ENCODE results near the gene NELL1.

NELL1 gene

DNA sequence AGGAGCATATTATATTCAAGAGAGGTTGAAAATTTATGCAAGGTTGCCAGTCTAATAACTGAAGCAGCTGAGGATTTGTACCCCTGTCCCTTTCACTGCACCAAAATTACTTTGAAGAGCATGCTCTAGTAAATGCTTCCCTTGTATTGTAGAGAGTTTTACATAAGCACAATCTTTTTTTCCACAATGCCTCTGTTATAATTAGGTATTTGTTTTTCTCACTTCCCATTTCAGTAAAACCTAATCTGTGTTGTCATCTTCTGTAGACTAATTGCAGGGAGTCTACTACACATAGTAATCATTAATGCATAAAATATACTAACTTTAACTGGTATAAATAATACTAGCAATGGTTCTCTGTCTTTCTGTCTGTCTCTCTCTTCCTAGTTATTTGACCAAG is 805.1 kb downstream of the NELL1 start:
- no peak for DNase-seq (ENCODE audit: low read depth in 1 of 2, low spot score in 1 of 2)

DNA sequence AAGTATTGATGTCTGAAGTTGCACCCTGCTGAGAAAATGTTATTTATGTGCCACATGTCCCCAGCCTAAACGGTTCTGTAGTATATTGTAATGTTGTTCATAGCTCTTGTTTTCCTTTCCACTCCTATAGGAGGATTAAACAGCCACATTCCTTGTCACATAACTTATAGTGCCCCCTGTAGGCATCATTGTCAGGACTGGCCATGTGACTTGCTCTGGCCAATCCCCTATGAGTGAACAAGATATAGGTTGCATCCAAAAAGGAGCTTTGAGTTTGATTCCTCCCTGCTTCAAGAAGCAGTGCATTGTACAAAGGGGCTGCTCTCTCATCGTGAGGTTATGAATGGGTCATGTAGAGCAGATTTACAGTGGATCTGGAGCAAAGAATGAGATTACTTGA is 805.9 kb downstream of the NELL1 start:
- no peak for DNase-seq (ENCODE audit: low read depth in 1 of 2, low spot score in 1 of 2)

GRCh38 chr11:21476588-21476987 is 807.2 kb downstream of the NELL1 start:
- no peak for DNase-seq (ENCODE audit: low read depth in 1 of 2, low spot score in 1 of 2)

GRCh38 chr11:21480240-21480639 is 810.9 kb downstream of the NELL1 start:
- no peak for DNase-seq (ENCODE audit: low read depth in 1 of 2, low spot score in 1 of 2)

DNA sequence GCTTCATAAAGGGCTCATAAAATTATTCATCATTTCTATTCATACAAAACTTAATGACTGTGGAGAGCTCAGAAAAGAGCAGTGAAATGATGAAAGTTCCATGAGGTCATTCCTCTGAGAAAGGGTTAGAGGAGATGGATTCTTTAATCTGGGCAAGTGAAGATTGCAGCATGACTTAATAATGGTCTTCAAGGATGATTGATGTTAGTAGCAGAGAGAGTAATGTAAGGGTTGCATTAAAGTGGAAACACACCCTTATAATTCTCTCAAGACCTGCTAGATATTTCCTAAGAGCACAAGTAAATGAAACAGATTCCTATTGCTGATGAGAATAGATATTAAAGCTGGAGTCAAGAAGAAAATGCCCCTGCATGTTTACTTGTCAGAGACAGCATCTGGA is 811.9 kb downstream of the NELL1 start:
- no peak for DNase-seq (ENCODE audit: low read depth in 1 of 2, low spot score in 1 of 2)

DNA sequence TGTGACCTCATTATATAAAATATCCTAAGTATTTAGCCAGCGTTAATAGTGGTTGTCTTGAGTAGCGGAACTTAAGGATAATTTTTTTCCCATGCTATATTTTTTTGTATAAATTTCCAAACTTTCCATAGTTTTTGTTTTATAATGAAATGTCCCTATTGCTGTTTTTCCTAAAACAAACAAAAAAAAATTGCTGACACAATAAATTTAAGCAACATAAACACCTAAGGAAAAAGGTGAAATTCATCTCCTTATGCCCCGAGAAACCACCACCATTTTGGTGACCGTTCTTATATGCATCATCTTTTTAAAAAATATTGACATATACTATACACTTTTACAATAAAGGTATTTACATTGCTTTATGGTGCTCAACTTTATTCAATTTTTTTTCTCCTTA is 814.7 kb downstream of the NELL1 start:
- DNase-seq (ENCODE audit: low read depth in 1 of 2, low spot score in 1 of 2): no peak

GRCh38 chr11:21485006-21485405 is 815.6 kb downstream of the NELL1 start:
- DNase-seq (ENCODE audit: low read depth in 1 of 2, low spot score in 1 of 2): no peak

DNA sequence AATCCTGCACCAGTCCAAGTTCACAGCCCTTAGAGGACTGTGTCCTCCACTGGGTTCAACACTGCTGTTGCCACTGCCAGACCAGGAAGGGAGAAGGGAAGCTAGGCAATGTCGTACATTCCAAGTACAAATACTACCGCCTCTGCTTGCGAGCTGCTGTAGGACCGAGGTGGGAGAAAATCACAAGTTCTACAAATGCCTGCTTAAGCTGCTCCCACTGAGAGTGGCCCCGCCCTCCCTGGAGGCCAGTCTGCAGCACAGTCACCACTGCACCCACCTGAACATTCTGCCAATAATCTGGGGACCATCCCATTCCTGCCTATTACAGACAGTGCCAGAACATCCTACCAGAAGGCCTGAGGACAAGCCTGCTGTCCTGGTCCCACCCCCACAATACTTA is 816.0 kb downstream of the NELL1 start:
- no peak for DNase-seq (ENCODE audit: low read depth in 1 of 2, low spot score in 1 of 2)

- DNase-seq (ENCODE audit: low read depth in 1 of 2, low spot score in 1 of 2): no peak
Observed at GRCh38 chr11:21489416-21490115, 820.2 kb downstream of the NELL1 start.

DNA sequence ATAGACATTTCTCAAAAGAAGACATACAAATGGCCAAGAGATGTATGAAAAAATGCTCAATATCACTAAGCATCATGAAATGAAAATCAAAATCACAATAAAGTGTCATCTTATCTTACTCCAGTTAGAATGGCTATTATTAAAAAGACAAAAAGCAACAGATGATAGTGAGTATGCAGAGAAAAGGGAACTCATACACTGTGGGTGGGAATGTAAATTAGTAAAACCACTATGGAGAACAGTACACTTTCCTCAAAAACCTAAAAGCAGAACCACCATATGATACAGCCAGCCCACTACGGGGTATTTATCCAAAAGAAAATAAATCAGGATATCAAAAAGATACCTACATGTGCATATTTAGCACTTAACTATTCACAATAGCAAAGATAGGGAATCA is 823.5 kb downstream of the NELL1 start:
- DNase-seq (ENCODE audit: low read depth in 1 of 2, low spot score in 1 of 2): no peak

DNA sequence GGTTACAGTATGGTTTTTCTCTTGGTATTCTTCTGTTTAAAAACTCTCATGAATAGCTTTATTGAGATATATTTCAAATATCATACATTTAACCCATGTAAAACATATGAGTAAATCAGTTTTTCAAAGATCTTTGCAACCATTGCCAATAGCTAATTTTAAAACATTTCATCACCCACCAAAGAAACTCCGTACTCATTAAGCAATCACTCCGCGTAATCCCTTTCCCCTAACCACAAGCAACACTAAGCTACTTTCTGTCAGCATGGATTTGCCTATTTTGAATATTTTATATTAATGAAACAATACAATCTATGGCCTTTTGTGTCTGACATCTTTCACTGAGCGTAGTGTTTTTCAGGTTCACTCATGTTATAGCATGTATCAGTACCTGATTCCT is 825.6 kb downstream of the NELL1 start:
- DNase-seq (ENCODE audit: low read depth in 1 of 2, low spot score in 1 of 2): no peak

DNA sequence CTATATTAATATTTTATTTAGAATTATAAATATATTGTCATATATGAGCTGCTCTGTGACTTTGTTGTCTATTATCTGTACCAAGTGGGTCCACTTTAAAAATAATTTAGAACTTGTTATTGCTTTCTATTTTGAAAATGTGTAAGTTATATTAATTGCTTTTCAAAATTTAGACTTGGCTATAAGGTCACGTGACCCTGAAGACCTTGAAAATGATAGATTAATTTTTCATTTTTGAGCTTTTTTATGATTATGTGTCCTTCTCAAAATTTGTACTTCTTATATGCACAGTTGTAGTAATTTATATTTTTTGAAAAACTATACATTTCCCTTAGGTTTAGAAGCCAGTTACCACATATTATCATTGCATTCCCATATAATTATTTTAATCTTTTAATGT is 826.5 kb downstream of the NELL1 start:
- no peak for DNase-seq (ENCODE audit: low read depth in 1 of 2, low spot score in 1 of 2)

DNA sequence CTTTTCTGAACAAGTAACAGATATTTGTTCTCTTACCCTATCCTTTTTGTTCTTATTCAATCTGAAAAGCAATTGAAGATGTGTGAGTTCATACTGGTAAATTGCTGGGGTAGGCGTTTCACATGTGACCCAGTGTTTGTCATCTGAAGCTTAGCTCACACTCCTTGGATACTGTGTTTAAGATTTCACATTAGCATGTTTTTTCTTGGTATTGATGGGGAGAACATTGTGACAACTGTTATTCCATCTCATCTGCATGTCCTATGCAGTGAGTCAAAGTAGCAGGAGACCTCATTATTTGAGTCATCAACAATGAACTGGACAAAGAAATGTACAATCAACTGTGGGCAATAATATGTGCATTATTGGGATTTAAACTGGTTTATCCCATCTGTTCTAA is 831.9 kb downstream of the NELL1 start:
- no peak for DNase-seq (ENCODE audit: low read depth in 1 of 2, low spot score in 1 of 2)

DNA sequence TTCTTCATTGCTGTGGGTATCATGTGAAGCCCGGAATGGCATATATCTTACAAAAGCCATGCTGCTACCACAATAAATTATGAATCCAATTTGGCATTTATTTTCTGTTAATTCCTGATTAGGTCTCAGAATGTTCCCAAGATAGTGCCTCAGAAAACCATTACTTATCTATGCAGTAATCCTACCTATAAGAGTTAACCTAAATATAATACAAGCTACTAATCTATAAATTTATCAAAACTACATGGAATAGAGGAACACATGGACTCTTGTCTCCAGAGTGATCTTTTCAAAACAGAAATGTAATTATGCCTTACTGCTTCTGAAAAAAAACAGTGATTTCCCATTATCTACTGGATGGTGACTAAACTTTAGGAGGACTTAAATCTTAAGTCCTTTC is 835.7 kb downstream of the NELL1 start:
- DNase-seq (ENCODE audit: low read depth in 1 of 2, low spot score in 1 of 2): no peak

GRCh38 chr11:21511835-21512440 is 842.6 kb downstream of the NELL1 start:
- DNase-seq (ENCODE audit: low read depth in 1 of 2, low spot score in 1 of 2): no peak

GRCh38 chr11:21514316-21514715 is 844.9 kb downstream of the NELL1 start:
- DNase-seq (ENCODE audit: low read depth in 1 of 2, low spot score in 1 of 2): no peak

DNA sequence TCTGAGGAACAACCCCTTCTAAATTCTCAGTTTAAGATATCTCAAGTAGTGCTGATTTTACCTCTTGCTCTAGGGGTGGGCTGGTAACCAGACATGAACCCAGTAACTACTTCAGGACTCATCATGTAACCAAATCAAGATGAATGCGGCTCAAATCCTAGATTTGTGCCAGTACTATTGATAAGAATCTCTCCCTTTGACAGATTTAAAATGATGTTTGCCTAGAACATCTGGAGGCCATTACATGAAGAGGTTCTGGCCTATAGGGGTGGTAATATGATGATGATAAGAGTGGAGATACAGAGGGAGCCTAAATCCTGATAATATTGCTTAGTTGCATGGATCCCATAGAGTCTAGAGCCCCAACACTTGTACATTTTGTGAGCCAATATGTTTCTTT is 850.9 kb downstream of the NELL1 start:
- DNase-seq (ENCODE audit: low read depth in 1 of 2, low spot score in 1 of 2): no peak

DNA sequence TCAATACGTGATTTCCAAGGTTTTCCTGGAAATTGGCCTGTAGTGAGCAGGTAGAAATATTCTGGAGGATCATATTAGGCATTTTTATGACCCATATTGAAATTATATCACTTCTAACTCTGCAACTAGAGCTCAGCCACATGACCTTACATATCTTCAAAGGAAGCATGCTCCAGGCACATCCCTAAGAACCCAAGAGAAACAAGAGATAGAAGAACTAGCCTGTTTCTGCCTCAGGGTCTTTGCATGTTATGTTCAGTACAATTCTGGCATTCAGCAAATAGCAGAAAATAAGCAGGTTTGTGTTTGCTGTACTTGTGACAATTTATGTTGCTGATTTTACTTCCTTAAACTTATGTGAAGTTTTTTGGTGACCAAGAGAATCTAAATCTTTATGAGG is 859.8 kb downstream of the NELL1 start:
- DNase-seq (ENCODE audit: low read depth in 1 of 2, low spot score in 1 of 2): no peak

DNA sequence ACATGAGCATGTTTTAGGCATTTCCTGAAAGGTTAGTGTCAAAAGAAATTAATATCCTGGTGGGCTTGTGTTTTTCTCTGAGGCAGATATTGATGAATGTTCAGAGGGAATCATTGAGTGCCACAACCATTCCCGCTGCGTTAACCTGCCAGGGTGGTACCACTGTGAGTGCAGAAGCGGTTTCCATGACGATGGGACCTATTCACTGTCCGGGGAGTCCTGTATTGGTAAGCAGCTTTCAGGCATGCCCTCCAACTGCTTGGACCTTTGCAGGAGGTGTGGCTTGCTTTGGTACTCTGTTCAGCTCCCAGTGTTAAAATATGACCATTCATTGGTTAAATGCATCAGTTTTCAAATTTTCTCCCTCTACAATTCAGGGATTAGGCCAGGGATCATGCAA is 864.9 kb downstream of the NELL1 start:
- DNase-seq (ENCODE audit: low read depth in 1 of 2, low spot score in 1 of 2): no peak

DNA sequence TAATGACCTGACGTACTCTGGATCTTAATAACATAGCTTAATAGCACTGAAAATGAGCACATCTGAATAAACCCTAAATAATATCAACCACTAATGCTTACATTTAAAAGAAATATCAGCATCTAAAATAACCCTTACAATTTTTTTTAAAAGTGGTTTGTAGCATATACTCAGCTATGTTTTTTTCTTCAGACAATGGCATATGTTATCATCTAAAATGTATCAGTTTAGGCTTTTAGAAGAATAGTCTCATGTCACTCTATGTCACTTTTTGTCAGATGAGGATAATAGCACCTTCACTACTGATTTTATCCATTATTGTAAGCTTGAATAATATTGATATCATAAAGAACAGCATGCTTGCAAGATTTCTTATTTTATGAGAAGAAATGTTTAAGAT is 868.6 kb downstream of the NELL1 start:
- DNase-seq (ENCODE audit: low read depth in 1 of 2, low spot score in 1 of 2): no peak

- no peak for DNase-seq (ENCODE audit: low read depth in 1 of 2, low spot score in 1 of 2)
Observed at GRCh38 chr11:21541187-21541751, 871.9 kb downstream of the NELL1 start.

- no peak for DNase-seq (ENCODE audit: low read depth in 1 of 2, low spot score in 1 of 2)
Observed at GRCh38 chr11:21543901-21544300, 874.5 kb downstream of the NELL1 start.

GRCh38 chr11:21545699-21546098 is 876.3 kb downstream of the NELL1 start:
- DNase-seq (ENCODE audit: low read depth in 1 of 2, low spot score in 1 of 2): no peak

All from stimulated activated CD4-positive, alpha-beta T cell treated with anti-CD3 and anti-CD28 coated beads, Interleukin-15, amount 100 ng/mL, for 1 hour (primary cell).